GM19328 (cell line): ENCODE data around the gene FGF19.

Experiments used
- ATAC-seq: cut with Tn5 transposase; IDR thresholded peaks from one replicate; pipeline ENCODE4 v1.9.1; 2021; ENCODE audit warnings: mild to moderate bottlenecking, moderate library complexity; ENCODE audit not compliant: unreplicated experiment

Gene FGF19

DNA sequence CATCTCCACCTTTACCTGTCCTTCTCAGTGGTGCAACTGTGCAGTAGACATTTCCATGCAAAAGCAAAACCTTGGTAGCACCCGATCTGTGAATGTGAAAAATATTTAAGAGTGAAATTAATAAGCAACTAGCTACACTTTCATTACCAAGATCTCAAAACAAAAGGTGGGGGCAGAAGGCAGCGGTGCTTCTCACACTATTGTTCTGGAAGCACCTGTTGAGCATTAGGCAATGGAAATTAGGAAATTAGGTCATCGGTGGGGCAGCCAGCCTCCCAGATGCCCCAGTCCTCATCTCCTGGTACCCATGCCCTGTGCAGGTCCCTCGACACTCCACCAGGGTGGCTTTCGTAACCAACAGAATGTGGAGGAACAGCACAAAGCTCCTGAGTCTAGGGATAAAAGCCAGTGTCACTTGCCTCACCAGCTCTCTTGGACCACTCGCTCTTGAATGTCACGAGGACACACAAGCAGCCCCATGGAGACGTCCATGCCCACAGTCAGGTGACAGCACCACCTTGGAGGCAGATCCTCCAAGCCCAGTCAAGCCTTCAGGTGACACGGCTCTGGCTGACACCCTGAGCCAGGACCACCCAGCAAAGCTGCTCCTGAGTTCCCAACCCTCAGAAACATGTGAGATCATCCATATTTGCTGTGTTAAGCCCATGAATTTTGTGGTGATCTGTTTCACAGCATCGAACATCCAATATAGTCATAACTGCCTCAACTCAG, 31.9 kb downstream of the FGF19 start:
- no peak for ATAC-seq

DNA sequence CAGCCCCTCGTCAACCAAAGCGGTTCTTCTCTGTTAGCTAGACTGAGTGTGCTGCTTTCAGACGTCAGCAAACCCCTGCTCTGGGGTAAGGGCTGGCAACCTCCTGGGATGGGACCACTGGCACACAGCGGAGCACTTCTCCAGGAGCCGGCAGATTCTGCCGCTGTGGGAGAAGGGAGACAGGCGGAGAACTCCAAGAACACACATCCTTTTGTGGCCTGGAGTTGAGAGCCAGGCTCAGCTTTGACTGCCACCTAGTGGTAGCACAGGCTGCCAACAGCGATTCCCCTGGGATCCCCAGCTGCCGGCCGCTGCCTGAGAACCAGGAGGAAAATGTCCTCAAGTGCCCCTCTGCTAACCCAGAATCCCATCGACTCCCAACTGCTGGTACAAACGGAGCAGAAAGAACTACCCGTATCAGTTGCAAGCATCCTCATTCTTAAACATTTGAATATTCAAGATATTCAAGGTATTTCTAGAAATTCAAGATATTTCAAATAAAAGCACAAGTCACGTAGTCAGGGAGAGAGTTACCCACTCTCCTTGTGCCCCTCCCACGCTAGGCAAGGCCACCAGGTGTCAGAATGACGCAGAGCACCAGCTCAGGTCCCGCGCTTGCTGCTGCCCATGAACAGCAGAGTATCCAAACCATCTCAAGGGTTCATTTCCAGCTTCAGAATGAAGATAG, 33.5 kb downstream of the FGF19 start:
- no peak for ATAC-seq

DNA sequence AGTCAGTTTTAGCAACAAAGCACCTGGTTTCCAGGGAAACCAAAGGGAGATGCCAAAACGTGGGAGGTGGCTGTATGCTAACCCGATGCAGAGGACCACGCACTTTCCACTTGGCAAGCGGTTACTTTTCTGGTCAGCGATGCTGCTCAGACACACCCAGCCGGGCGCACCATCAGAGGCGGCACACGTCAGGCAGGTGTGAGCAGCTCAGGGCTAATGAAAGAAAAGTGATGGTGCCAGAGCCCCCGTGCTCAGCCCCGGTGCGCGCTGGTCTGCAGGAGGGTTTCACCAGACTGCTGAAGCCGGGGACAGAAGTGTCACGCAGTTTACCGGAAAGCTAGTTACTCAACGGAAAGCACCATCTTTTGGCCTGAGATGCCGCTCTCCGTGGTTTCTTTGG, 34.3 kb downstream of the FGF19 start:
- ATAC-seq, result no peak

DNA sequence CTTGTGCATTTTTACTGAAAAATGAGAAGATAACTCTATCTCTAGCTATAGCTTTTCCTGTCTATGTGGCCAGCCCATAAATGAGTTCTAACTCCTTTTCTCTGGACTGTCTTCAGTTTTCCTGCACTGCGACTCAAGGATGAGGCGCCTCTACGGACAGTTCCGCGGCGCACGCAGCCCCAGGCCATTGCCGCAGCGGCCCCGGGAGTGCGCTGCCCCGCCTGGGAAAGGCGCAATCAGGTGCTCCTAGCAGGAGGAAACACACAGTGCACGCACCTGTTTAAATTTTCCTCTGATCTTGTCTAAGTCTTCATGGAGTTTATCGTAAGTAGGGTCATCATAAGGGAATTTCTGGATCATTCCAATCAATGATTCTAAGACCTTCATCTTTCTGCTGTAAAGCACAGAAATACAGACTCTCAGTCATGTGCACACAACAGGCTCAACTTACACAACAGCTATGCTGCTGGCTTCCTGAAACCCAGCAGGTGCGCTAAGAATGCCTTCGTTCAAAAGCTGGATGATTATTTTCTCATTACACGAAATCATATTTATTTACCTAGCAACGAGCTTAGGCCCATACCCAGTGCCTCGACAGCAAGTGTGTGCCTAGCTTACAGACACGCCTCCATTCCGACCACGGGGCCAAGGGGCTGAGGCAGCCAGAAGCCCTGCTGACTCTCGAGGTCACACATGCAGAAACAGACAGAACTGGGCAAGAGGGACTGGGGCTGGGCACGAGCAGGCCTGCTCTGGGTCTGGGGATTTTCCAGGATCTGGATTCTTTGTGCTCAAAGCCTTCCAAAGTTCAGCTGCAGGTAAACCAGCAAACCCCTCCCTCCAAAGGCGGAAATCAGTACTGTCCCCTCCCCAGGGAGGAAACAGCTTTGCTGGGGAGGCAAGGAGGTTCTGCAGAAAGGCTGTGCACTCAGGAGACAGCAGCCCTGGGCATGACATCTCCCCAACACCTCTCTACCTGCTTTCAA, 35.9 kb downstream of the FGF19 start:
- ATAC-seq, result no peak

DNA sequence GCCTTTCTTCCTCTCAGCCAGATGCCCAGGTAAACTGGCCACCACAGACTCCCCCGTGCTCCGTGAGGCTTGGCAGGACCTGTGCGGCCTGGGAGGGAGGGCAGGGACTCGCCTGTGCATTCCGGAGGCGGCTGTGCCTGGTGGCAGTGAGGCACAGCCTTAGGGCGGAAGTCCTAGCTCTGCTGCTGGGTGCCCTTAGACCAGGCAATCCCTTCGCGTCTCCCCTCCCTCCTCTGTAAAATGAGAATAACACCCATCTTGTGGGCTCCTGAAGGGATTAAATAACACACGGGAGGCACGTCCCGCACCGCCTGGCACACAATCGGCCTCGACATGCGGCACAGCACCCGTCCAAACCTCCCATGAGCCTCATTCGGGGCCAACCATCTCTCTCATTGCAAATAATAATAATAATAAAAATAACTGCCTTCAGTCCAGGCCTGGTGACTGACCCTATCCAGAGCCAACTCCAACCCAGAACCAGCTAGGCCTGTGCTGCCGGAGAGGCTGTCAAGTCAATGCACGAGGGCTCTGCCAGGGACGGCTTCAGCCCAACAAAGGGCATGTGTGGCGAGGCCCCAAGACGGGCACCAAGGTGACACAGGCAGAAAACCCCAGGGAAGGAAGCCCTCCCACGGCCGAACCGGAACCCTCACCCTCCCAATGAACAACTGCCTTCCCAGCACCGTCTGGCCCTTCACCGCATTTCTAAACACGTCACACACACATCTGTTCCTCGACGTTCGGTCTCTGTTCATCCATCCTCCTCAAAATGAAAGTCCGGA, 36.9 kb downstream of the FGF19 start:
- ATAC-seq, result no peak

DNA sequence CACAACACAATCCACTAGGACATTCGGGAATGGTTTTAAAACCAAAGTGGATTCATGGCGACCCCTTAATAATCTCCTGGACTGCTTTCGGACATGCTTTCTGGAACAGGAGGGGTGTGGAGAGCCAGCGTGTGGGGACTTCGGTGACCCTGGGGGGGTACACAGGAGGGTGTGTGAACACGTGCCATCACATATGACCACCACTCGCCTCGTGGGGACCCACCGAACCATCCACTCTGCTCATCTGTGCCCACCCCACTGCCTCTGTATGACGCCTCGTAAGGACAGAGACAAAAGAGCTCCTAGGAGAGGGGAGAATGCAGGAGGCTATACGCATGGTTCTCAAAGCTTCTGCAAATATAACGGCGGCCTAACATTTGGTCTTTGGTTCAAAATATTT, 37.6 kb downstream of the FGF19 start:
- ATAC-seq, result no peak

DNA sequence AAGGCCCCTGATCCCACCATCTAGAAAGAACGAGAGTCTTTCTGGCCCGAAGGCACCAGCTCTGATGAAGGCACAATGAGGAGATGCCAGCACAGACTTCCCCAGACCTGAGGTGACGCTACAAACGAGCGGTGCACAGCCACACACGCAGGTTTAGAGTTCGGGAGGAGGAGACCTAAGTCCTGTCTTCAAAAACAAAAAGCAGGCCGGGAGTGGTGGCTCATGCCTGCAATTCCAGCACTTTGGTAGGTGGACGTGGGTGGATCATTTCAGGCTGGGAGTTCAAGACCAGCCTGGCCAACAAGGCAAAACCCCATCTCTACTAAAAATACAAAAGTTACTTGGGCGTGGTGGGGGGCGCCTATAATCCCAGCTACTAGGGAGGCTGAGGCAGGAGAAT, 38.2 kb downstream of the FGF19 start:
- no peak for ATAC-seq

DNA sequence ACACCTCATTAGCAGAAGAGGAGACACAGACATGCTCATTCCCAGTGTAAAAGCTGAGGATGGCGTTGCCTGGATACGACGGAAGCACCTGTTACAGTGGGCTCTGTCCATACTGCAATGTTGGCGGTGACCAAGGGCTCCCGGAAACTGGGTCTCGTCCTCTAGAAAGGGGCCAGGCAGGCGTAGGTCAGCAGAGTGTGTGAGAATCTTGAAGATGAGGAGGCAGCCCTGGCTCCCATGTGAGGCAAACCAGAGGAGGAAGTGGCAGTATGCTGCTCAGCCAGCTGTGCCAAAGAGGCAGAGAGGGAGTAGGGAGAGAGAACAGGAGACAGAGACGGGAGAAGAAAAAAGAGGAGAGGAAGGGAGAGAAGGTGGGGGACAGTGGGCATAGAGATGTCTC, 38.9 kb downstream of the FGF19 start:
- ATAC-seq, result no peak

DNA sequence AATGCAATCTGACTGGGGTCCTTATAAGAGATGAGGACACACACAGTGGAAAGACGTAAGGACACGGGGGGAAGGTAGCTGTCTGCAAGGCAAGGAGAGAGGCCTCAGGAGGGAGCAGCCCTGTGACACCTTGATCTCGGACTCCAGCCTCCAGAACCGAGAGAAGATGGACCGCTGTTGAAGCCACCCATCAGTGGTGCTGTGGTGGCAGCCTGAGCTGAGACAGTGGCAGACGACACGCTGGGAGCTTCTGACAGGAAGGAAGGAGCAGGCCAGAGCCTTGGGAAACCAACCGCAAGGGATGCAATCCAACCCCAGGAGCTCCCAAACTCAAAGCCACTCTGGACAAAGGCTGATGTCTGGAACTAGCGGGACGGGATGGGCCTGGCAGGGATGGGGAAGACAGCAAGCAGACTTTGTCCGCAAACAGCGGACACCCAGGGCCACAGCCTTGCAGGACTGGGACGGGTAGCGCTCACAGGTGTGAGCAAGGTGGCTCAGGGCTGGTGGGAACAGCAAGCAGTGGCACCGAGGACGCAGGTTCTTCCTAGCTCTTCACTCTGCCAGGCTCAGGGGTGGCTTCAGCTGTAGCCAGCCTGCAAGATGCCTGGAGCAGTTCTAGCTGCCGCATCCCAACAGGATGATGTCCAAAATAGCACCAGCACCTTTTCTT, 39.6 kb downstream of the FGF19 start:
- ATAC-seq, result no peak

DNA sequence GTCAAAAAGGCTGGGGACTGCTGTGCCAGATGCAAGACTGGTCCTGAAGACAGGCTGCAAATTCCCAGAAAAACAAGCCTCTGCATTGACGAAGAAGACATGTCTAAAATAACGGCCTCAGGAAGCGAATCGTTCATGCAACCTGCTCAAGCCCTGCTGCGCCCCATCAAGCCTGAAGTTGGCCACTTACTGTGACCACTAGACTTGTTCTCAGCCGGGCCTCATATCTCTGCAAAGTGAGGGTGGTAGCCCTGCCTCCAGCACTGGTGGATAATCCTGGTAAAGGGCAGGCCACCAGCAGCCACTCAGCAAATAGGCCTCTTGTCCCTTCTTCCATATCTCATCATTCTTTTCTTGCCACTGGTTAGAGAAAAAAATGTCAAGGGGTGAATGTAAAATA, 40.5 kb downstream of the FGF19 start:
- no peak for ATAC-seq

DNA sequence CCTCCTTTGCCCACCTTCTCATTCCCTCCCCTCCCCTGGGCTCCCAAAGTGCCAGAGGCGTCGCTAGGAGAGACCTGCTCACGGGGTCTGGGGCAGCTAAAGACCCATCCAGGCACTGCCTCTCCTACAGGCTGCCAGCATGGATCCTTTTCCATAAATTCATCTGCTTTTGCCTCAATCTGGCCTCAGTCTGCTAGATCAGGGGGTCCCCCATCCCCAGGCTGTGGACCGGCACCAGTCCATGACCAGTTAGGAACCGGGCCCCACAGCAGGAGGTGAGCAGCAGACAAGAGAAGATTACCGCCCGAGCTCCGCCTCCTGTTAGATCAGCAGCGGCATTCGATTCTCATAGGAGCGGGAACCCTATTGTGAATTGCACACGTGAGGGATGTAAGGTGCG, 41.0 kb downstream of the FGF19 start:
- ATAC-seq, result no peak

DNA sequence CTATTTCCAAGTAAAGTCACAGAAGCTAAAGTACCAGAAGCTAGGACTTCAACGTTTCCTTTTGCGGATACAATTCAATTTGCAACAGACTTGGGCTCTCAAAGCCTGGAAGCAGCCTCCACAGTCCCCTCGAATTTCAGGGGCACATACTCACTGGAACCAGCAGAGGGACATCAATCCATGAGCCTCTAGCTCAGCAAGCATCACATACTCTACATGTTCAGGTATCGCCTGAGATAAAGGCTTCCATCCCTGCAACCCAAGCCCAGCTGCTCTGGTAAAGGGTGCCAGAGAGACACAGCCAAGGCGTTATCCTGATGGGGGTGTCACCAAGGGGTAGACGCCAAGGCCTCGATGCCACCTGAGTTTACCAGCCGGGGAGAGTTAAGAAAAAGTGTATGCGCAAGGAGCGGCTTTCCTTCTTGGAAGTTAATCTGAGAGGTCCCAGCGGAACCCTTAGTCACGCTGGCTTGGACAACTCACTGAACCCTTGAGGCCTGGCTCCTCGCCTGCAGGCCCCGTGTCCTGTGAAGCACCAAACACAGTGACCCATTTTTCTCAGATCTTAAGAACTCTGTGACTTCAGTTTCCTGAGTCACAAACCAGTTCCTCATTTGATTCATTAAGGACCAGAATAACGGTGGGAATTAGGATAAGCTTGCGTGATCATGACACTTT, 41.7 kb downstream of the FGF19 start:
- no peak for ATAC-seq

DNA sequence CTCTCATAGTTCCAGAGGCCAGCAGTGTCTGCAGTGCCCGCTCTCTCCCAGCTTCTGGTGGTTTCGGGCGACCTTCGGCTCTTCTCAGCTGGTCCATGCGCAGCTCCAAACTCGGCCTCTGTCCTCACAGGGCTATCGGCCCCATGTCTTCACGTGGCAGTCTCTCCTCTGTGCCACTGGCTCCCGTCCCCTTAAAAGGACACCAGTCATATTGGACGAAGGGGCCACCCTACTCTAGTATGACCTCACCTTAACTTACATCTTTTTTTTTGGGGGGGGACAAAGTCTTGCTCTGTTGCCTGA, 42.5 kb downstream of the FGF19 start:
- ATAC-seq, result no peak

DNA sequence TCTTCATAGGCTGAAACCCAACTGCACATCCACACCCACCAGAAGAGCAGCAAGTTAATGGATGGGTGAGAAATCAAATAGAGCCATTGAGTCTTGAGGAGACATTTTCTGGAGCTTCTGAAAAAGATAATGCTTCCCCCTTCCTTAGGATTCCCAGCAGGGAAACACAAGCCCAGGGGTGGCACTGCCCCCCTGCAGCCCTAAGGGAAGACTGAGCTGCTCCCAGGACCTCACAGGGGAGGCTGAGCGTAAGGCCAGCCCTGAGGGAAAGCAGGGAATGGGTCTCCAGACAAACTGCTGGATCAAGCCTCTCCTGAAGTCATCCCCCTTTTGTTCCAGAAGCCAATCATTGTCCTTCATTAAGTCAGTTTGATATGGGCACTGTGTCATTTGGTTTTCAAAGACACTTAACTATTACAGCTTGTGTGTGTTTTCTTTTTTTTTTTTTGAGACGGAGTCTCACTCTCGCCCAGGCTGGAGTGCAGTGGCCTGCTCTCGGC, 43.8 kb downstream of the FGF19 start:
- ATAC-seq, result no peak

DNA sequence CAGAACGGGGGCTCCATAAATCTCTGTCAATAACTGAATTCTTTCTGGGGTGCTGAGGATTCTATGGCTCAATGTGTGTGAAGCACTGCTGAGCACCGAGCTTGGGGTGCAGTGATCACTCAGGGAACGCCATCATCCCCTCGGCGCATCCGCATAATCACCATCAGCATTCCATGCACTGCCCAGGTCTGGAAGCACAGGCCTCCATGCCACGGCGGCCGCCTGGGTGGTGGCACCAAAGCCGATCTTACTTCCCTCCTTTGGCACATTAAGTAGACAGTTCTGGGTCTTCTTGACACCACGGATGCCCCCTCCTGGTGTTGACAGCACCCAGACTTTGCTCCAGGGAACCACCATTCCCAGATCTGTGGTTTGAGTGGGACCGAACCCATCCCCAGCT, 44.2 kb downstream of the FGF19 start:
- no peak for ATAC-seq

DNA sequence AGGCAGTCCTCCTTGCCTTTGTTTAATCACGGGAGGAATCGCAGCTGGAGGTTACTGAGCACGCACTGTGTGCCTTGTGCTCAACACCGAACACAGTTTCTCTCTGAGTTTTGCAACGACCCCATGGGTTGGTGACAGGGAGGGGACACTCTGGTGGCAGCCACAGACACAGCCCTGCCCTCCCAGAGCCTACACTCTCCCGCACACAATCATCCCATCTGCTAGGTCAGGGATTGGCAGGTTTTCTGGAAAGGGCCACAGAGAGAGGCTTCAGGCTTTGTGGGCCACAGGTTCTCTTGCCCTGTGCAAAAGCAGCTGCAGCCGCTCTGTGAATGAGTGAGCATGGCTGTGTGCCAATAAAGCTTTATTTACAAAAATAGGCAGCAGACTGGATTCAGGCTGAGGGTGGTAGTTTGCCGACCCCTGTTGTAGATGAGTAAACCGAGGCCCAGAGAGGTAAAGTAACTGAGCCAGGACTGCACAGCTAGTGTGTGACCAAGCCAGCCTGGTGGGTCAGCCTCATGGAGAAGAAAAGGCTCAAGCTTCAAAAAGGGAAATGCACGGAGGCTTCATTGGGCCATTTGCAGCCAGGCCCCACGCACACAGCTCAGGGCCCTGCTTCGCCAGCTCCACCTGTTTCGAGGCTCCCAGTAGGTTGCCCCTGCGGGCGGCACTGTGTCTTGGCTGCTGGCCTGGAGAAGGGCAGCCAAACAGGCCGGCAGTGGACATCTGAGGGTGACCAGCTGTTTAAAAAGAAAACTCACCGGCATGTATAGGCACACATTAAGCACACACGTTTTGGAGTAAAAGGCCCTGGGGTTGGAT, 45.0 kb downstream of the FGF19 start:
- ATAC-seq, result no peak

DNA sequence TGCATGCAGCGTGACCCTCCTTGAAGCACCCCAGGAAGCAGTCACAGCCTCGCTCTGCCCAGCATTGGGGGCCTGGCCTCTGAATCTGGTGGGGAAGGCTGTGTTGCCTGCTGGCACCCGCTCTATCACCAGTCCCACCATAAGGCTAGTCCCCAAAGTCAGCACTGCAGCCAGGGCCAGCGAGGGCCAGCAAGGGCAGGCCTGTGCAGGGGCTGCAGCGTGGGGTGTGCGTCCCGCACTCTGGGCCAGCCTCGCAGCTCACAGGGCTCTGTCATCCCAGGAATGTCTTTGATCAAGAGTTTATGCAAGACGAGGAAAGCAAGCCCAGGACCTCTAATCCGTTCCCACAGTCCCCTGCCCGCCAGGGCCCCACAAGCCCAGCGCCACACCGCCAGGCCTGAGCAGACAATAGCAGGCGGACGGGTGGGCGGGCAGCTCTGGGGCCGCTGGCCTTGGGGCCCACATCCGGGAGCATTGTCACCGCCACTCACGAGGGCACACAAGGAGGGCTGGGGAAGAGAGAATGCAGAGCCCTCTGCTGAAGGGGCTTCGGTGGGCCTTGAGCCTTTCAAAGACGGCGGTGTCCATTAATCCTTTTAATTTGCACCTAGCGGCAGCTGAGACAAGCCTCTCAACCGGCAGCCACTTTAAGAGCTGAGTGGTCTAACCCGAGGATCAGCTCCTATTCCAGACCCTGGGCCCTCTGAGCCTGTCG, 45.8 kb downstream of the FGF19 start:
- no peak for ATAC-seq

DNA sequence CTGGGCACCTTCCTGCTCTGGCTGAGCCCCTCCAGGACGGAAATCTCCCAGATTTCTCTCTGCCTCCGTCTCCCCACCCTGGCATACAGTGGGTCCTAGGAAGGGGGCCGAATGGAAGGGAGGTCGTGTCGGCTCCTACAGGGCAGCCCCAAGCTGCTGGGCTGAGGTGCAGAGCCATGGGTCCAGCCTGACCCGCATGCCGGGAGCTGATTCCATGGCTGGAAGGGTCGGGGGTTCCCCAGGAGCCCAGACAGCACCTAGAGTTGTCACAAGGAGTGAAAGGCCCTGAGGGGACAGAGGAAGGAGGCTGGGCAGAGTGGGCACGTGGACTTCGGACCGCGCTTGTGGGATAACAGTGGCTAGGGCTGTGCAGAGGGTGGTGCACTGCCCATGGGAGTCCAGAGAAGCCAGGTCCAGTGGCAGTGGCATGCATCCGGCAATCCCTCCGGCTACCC, 46.3 kb downstream of the FGF19 start:
- no peak for ATAC-seq
